A673 (cell line): ENCODE results near the gene ZNF678. TPM values are rescaled to one million over a fixed set of nuclear protein-coding genes. Genes with fewer than 3 reads are reported as not detected.

ENCODE experiments used
- BruUV-seq: library from RNA; stranded (reverse); fragments of 400-500 nt; replicated peaks from 2 replicates; lab custom pipeline; 2021; lab: Mats Ljungman, UMichigan
- CTCF ChIA-PET: fragments of 300-600 bp; sonication (Branson Sonifier 250); formaldehyde crosslinking; loops from one replicate; lab custom pipeline; 2022; ENCODE audit warnings: antibody characterized with exemption; lab: Charles Lee
- POLR2A ChIA-PET: fragments of 300-600 bp; sonication (Branson Sonifier 250); formaldehyde crosslinking; loops from one replicate; lab custom pipeline; 2022; ENCODE audit warnings: antibody characterized with exemption; ENCODE audit not compliant: low non-redundant PET; lab: Charles Lee
- DNase-seq: peaks from one replicate; pipeline ENCODE4 v3.0.0-alpha.2; 2015; ENCODE audit warnings: low spot score
- H3K27ac ChIP-seq: fragments of 200-600 bp; sonication (generic); 2 replicates; pipeline ENCODE4 v1.5.1; 2016; ENCODE audit warnings: mixed run types, low read depth, mild to moderate bottlenecking, mixed read lengths, antibody characterized with exemption, low read length; ENCODE audit not compliant: poor library complexity, severe bottlenecking
- H3K27me3 ChIP-seq: fragments of 200-600 bp; sonication (generic); replicated peaks from 2 replicates; pipeline ENCODE4 v1.6.1; 2017; ENCODE audit warnings: mixed run types, low read depth, mild to moderate bottlenecking, mixed read lengths, antibody characterized with exemption, low read length; ENCODE audit not compliant: insufficient read depth, poor library complexity
- H3K36me3 ChIP-seq: fragments of 200-600 bp; sonication (generic); 2 replicates; pipeline ENCODE4 v1.6.1; 2016; ENCODE audit warnings: mixed run types, mild to moderate bottlenecking, mixed read lengths, antibody characterized with exemption, low read length; ENCODE audit not compliant: insufficient read depth, poor library complexity, severe bottlenecking
- H3K4me1 ChIP-seq: fragments of 200-600 bp; sonication (generic); 2 replicates; pipeline ENCODE4 v1.6.1; 2017; ENCODE audit warnings: mixed run types, mild to moderate bottlenecking, mixed read lengths, antibody characterized with exemption, low read length; ENCODE audit not compliant: insufficient read depth, poor library complexity, severe bottlenecking
- H3K4me3 ChIP-seq: fragments of 200-600 bp; sonication (generic); 2 replicates; pipeline ENCODE4 v1.5.1; 2016; ENCODE audit warnings: low read depth, mixed run types, mild to moderate bottlenecking, mixed read lengths, low read length; ENCODE audit not compliant: poor library complexity, severe bottlenecking
- H3K9me3 ChIP-seq: fragments of 200-600 bp; sonication (generic); 2 replicates; pipeline ENCODE4 v1.6.1; 2016; ENCODE audit warnings: mixed run types, low read depth, mild to moderate bottlenecking, mixed read lengths, antibody characterized with exemption, low read length; ENCODE audit not compliant: poor library complexity, severe bottlenecking
- CTCF ChIP-seq: fragments of 300-800, 200-600 bp; sonication (generic); conservative IDR thresholded peaks from 2 replicates; pipeline ENCODE4 v1.5.1; 2017; ENCODE audit warnings: low read depth, mild to moderate bottlenecking, antibody characterized with exemption, low read length, moderate library complexity, mixed read lengths
- EZH2 ChIP-seq: fragments of 200-600 bp; sonication (generic); IDR thresholded peaks from 2 replicates; pipeline ENCODE4 v1.6.1; 2017; ENCODE audit warnings: borderline replicate concordance, low read depth, mild to moderate bottlenecking, mixed read lengths, antibody characterized with exemption, low read length; ENCODE audit not compliant: poor library complexity, severe bottlenecking
- intact Hi-C: fragments of 100-400 bp; cut with micrococcal nuclease; formaldehyde crosslinking; loops from one replicate; pipeline ENCODE4 v1.10.0; 2022; ENCODE audit not compliant: unreplicated experiment
- total RNA-seq: library from RNA; stranded (reverse); gene quantifications from 2 replicates; pipeline ENCODE4 v1.2.3, GENCODE V29; 2021

ZNF678 gene
- total RNA-seq, 1 experiment from 2014 or later: 10.2 TPM

GRCh38 chr1:227723474-227723873 is 160.1 kb downstream of the ZNF678 start:
- intact Hi-C loops: no loop called here
- Histone ChIP-seq H3K4me3 (no peak overlapping the region), H3K36me3 (no peaks in the 10 kb centered on the region), H3K27me3 (no peaks in the 10 kb centered on the region), H3K9me3 (peaks cover 25% of the 10 kb centered on the region), H3K27ac (no peak overlapping the region), H3K4me1 (no peaks in the 10 kb centered on the region)
- no peak for DNase-seq
- ChIA-PET POLR2A (no interaction called here), CTCF (interaction anchor here (0.6 kb wide), 1 partner anchor 1118 kb away, joined by 3 read pairs; no protein-coding TSS in a partner anchor)
- TF ChIP-seq EZH2: no peak
- no peak for TF ChIP-seq CTCF
- BruUV-seq: no TSS peak

DNA sequence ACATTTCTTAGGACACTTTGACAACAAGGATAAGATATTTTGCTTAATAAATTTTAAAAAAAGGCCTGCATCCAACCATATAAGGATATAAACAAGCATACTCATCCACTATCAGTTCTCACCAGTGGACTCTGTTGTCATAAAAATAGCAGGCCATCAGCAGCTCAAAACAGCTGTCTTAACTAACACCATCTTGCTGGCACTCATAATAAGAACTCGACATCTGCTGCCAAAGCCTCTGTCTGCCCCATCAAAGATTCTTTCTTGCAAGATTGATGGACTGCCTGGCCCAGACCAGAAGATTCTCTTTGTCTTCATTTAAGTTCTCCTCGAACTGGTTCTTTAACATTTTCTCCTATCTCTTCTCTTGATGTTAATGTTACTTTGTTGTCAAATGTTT is 161.7 kb downstream of the ZNF678 start:
- Histone ChIP-seq H3K4me3 (no peak overlapping the region), H3K27me3 (no peaks in the 10 kb centered on the region), H3K27ac (no peak overlapping the region), H3K36me3 (no peaks in the 10 kb centered on the region), H3K9me3 (peaks cover 15% of the 10 kb centered on the region), H3K4me1 (peaks cover 8% of the 10 kb centered on the region)
- no TSS peak for BruUV-seq
- POLR2A ChIA-PET: no interaction called here
- TF ChIP-seq CTCF (no peak), EZH2 (no peak)
- CTCF ChIA-PET: no interaction called here
- intact Hi-C loops: no loop called here
- no peak for DNase-seq

DNA sequence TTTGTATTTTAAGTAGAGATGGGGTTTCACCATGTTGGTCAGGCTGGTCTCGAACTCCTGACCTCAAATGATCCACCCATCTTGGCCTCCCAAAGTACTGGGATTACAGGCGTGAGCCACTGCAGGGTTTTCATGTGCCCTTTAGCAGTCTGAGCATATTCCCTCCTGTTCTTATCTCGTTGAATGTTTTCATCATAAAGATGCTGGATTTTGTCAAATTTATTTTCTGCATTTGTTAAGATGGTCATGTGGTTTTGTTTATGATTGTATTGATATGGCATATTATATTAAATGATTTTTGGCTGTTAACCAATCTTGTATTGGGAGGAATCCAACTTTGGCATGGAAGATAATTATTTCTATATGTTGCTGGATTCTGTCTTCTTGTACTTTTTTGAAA is 163.0 kb downstream of the ZNF678 start:
- H3K9me3 ChIP-seq: peaks cover 7% of the 10 kb centered on the region
- H3K27me3 ChIP-seq: no peaks in the 10 kb centered on the region
- intact Hi-C loops: no loop called here
- CTCF ChIA-PET: no interaction called here
- H3K36me3 ChIP-seq: no peaks in the 10 kb centered on the region
- BruUV-seq: no TSS peak
- H3K4me3 ChIP-seq: no peak overlapping the region
- POLR2A ChIA-PET: no interaction called here
- TF ChIP-seq CTCF (no peak), EZH2 (no peak)
- no peak for DNase-seq
- H3K4me1 ChIP-seq: peaks cover 8% of the 10 kb centered on the region
- H3K27ac ChIP-seq: no peak overlapping the region

Other genes starting within 250 kb of the ZNF678 start
- 21.0 and 21.7 TPM in 2 replicates for gene CDC42BPA, start 245.1 kb upstream of the ZNF678 start, total RNA-seq
- 20.7 and 23.2 TPM in 2 replicates for gene JMJD4, start 171.7 kb downstream of the ZNF678 start, total RNA-seq
- gene SNAP47, start 171.9 kb downstream of the ZNF678 start, total RNA-seq: 36.4 and 40.8 TPM in 2 replicates